GM13977 (cell line): Measurements from ENCODE around the gene CTIF.

ENCODE experiments used
- DNase-seq: peaks from one replicate; pipeline ENCODE4 v3.0.0; 2012; ENCODE audit warnings: low spot score
- in situ Hi-C: fragments of 300-500 bp; cut with MboI; formaldehyde crosslinking; loops from one replicate; pipeline ENCODE4 v1.12.0; 2022; ENCODE audit warnings: low sequenced_read_pairs, low pct_unique_long_range_greater_than_20kb, mixed read lengths, inconsistent platforms; ENCODE audit not compliant: unreplicated experiment
- TF ChIP-seq, protein P1 (sequence below): IDR thresholded peaks from 2 replicates; pipeline ENCODE4 v1.5.1; 2012; ENCODE audit warnings: mild to moderate bottlenecking, control low read depth; ENCODE audit not compliant: insufficient read depth; ENCODE audit errors: extremely low read depth, missing control alignments

Gene CTIF

DNA sequence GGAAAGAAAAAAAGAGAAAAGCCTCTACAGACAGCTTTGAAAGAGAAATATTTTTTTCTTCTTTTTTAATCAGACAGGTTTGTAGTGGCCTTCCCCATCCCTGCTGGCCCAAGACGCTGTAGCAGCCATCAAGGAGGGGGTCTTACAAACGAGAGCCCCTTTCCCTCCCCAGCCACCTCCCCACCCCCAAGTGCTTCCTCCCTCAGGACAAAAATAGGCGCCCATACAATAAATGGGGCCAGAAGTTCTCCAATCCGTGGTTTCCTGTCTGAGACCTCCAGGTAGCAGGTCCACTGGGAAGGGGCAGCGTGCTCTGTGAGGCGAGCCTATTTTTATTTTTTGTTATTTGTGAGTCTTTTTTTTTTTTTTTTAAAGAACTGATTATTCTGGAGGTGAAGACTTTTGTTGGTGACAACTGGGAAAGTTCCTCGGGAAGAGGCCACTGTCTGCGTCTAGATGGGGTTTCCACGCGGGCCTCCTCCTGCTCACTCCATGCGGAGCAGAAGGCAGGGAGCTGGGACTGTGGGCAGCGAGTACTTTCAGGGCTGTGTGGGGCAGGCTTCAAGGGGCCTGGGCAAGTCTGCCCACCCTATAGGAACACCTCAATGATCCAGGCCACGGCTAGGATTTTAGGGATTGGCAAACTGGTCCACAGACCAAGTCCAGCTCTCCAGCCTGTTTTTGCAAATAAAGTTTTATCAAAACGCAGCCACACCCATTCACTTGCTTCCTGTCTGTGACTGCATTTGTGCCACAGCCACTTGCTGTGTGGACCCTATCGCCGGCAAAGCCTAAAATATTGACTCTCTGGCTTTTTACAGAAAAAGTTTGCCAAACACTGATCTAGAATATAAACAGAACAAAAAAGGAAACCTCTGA is 139.6 kb downstream of the CTIF start:
- DNase-seq, result no peak
- TF ChIP-seq, protein P1, sequence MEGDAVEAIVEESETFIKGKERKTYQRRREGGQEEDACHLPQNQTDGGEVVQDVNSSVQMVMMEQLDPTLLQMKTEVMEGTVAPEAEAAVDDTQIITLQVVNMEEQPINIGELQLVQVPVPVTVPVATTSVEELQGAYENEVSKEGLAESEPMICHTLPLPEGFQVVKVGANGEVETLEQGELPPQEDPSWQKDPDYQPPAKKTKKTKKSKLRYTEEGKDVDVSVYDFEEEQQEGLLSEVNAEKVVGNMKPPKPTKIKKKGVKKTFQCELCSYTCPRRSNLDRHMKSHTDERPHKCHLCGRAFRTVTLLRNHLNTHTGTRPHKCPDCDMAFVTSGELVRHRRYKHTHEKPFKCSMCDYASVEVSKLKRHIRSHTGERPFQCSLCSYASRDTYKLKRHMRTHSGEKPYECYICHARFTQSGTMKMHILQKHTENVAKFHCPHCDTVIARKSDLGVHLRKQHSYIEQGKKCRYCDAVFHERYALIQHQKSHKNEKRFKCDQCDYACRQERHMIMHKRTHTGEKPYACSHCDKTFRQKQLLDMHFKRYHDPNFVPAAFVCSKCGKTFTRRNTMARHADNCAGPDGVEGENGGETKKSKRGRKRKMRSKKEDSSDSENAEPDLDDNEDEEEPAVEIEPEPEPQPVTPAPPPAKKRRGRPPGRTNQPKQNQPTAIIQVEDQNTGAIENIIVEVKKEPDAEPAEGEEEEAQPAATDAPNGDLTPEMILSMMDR, result no peak
- in situ Hi-C loops, result loop anchor here (25.0 kb wide), 2 partner anchors 559 to 759 kb away; no protein-coding TSS in a partner anchor

DNA sequence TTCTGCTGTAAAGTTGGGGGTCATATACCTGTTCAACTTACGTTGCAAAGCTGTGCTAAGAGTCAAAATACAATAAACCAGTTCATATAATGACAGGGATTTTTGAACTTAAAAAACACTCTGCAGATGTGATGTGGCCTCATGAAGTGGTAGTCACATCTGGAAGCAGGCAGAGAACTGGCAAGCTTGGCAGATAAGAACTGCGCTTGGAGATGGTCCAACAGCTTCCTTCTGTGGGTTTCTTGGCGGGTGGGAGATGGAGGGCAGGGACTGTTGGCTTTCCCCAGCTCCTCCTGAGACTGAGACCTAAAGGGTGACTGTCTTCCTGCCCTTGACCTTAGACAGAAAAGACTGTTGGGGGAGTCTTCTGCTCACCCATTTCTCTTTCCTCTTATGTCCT is 140.4 kb downstream of the CTIF start:
- in situ Hi-C loops, result loop anchor here (25.0 kb wide), 2 partner anchors 558 to 758 kb away; no protein-coding TSS in a partner anchor
- TF ChIP-seq, protein P1, result no peak
- DNase-seq, result no peak

DNA sequence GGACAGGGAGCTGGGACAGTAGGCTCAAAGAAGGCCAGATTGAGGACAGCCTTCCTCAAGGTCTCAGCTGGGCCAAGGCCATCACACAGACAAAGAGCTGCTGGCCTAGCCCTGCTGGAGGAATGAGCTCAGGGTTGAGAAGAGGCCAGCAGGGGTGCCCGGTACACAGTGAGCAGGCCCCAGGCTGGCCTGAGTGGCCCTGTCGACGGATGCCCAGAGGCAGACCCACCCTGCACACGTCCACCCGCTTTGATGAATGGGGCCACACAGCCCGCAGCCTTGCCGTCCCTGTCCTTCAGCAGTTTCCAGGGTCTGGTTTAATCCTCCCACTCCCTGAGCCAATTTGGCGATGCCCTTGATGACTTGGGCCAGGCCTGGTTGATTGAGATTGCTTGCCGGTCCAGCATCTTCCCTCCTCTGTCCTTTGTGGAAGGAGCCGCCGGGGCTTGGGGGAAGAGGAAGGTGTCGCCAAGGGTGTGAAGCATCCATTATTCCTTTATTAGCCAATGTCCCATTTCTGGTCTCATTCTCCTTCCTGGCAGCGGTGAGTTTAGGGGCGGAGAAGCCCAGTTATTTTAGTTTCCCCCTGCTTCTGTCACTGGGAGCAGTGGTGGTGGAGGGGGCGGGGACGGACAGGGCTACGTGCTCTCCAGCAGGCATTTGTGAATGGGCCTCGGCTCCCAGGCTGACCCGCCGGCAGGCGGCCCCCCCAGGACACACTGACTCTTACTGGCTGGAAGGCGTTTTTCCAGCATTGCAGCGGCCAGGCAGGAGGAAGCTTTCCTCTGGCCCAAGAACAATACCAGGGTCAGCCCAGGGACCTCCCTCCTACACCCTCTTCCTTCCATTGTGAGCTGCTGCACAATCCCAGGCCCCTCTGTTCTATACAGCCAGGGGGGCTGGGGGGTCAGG is 141.8 kb downstream of the CTIF start:
- TF ChIP-seq, protein P1, result no peak
- in situ Hi-C loops, result loop anchor here (25.0 kb wide), 2 partner anchors 557 to 757 kb away; no protein-coding TSS in a partner anchor
- no peak for DNase-seq

DNA sequence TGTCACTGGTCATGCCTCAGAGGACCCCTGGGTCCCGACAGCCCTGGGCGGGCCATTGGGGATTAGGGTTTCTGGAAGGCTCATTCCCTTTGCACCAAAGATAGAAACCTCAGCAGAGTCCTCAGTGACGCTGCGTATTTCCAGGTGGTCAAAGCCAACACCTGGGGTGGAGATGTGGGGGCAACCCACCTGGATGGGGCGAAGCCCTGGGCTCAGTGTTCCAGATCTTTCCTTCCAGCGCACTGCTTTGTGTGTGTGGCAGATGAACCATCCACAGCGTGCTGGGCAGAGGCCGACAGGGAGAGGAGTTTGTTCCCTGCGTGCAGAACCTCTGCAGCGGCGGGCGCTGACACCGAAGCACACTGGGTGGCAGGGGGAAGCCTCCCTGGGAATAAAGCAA is 143.9 kb downstream of the CTIF start:
- TF ChIP-seq, protein P1, result no peak
- no peak for DNase-seq
- in situ Hi-C loops, result loop anchor here (25.0 kb wide), 2 partner anchors 555 to 755 kb away; no protein-coding TSS in a partner anchor

DNA sequence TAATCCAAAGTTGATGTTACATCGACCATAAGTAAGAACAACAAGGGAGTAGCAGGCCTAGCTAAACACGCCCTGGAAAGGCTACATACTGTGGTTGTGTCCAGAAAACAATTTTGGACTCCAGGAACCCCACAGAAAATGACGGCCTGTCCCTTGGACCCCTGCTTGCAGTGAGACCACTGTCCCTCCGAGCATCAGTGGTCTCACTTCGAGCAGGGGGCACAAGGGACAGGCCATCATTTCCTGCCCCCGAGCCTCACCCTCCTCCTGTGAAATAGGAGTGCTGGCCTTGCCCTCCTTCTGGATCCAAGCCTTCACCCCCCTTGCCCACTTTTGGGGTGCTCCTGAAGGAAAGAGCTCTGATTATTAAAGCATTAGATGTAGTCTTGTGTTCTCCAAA is 144.4 kb downstream of the CTIF start:
- in situ Hi-C loops, result loop anchor here (25.0 kb wide), 2 partner anchors 554 to 754 kb away; no protein-coding TSS in a partner anchor
- DNase-seq, result no peak
- TF ChIP-seq, protein P1, result no peak

DNA sequence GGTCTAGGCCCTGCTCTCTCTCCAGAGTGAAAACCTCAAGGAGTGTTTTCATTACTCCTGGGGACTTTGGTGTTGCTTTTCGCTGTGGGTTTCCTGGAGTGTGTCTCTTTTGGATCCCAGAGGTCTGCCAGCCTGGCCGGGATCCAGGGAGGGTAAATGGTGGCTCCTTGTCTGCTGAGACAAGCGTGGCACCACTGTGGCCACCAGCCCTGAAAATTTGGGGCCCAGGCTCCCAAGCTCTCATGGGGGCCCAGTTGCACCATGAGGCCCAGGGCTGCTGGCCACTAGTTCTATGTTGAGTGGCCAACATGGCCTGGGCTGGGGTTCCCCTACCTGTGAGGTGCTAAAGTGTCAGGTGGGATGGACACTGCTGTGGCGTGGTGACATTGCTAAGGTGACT is 144.8 kb downstream of the CTIF start:
- no peak for DNase-seq
- TF ChIP-seq, protein P1, result no peak
- in situ Hi-C loops, result loop anchor here (25.0 kb wide), 2 partner anchors 554 to 754 kb away; no protein-coding TSS in a partner anchor
